GM12878 (cell line): ENCODE measurements around the gene ARHGAP26. TPM values are rescaled to one million over a fixed set of nuclear protein-coding genes. Genes with fewer than 3 reads are reported as not detected.

Experiments used
- ESRRA ChIP-seq: IDR thresholded peaks from 2 replicates; pipeline ENCODE4 v1.6.1; 2012; ENCODE audit warnings: mild to moderate bottlenecking, low read length, improper control_type of control experiment
- FOXM1 ChIP-seq: IDR thresholded peaks from 2 replicates; pipeline ENCODE4 v1.6.1; 2012; ENCODE audit warnings: low read depth, mild to moderate bottlenecking, inconsistent platforms, low read length, moderate library complexity
- MEF2B ChIP-seq: fragments of 450-650 bp; IDR thresholded peaks from 2 replicates; pipeline ENCODE4 v1.6.1; 2018; ENCODE audit warnings: mild to moderate bottlenecking, moderate library complexity; ENCODE audit not compliant: partially characterized antibody, poor library complexity, severe bottlenecking
- MTA2 ChIP-seq: fragments of 450-650 bp; IDR thresholded peaks from 2 replicates; pipeline ENCODE4 v1.6.1; 2016; ENCODE audit warnings: low read depth, mild to moderate bottlenecking, moderate library complexity
- NBN ChIP-seq: fragments of 450-650 bp; IDR thresholded peaks from 2 replicates; pipeline ENCODE4 v1.6.1; 2016
- NR2F1 ChIP-seq: fragments of 450-650 bp; conservative IDR thresholded peaks from 2 replicates; pipeline ENCODE4 v1.6.1; 2017; ENCODE audit warnings: mild to moderate bottlenecking
- POLR2AphosphoS2 ChIP-seq: IDR thresholded peaks from 2 replicates; pipeline ENCODE4 v1.6.1; 2011; ENCODE audit warnings: low read depth, mild to moderate bottlenecking, low read length, improper control_type of control experiment, moderate library complexity
- SIN3A ChIP-seq: IDR thresholded peaks from 2 replicates; pipeline ENCODE4 v1.6.1; 2012; ENCODE audit warnings: low read depth, low read length, improper control_type of control experiment
- SRF ChIP-seq, 2 experiments: IDR thresholded peaks; 2 replicates each; pipeline ENCODE4 v1.6.1; 2011; ENCODE audit warnings: low read depth in 2 of 2, low read length in 2 of 2, mild to moderate bottlenecking in 1 of 2, moderate library complexity in 1 of 2
- STAT1 ChIP-seq: fragments of 450-650 bp; conservative IDR thresholded peaks from 2 replicates; pipeline ENCODE4 v1.6.1; 2014; ENCODE audit warnings: antibody characterized with exemption, mild to moderate bottlenecking
- ZZZ3 ChIP-seq: IDR thresholded peaks from 2 replicates; pipeline ENCODE4 v1.6.1; 2011; ENCODE audit warnings: low read depth; ENCODE audit not compliant: control insufficient read depth, insufficient read length
- polyA plus RNA-seq, 11 experiments: library from polyadenylated mRNA; depleted of rRNA in 4 of 11; unstranded in 6 of 11; stranded (reverse) in 5 of 11; fragments of >200 nt; fragmentation: Nextera tagmentation in 4 of 11; fragmentation: Illumina TruSeq in 1 of 11; extraction: Ambion mirVana in 4 of 11; extraction: Trizol in 1 of 11; gene quantifications; 1 replicate in 1 of 11; 2 replicates in 10 of 11; pipeline versions ENCODE4 v1.2.1 to v1.2.3, GENCODE V29; 2011 to 2016; ENCODE audit warnings: inconsistent platforms in 2 of 11, missing spikeins in 2 of 11, low read depth in 1 of 11
- total RNA-seq, 4 experiments: library from RNA; depleted of rRNA in 3 of 4; stranded (reverse); fragments of >200 nt in 3 of 4; fragmentation: Illumina TruSeq in 1 of 4; extraction: Trizol in 1 of 4; gene quantifications; 2 replicates each; pipeline versions ENCODE4 v1.2.1 to v1.2.3, GENCODE V29; 2013 to 2021
- TF ChIP-seq, protein P1 (sequence below): fragments of 450-650 bp; IDR thresholded peaks from 2 replicates; pipeline ENCODE4 v1.6.1; 2017; ENCODE audit warnings: mild to moderate bottlenecking, moderate library complexity
- TF ChIP-seq, protein P2 (sequence below): IDR thresholded peaks from 2 replicates; pipeline ENCODE4 v1.6.1; 2011; ENCODE audit warnings: borderline replicate concordance, low read depth, mild to moderate bottlenecking, moderate library complexity, low read length; ENCODE audit not compliant: insufficient read depth, poor library complexity, severe bottlenecking
- TF ChIP-seq, protein P3 (sequence below), 3 experiments: IDR thresholded peaks in 2 of 3; conservative IDR thresholded peaks in 1 of 3; 2 replicates each; pipeline ENCODE4 v1.5.1; 2011; ENCODE audit warnings: low read depth in 3 of 3, low read length in 3 of 3, mild to moderate bottlenecking in 3 of 3, control low read depth in 2 of 3, moderate library complexity in 2 of 3, inconsistent platforms in 1 of 3, mixed read lengths in 1 of 3; ENCODE audit not compliant: control insufficient read depth in 2 of 3, insufficient read depth in 1 of 3; ENCODE audit errors: extremely low read depth in 1 of 3
- TF ChIP-seq, protein P4 (sequence below): IDR thresholded peaks from 2 replicates; pipeline ENCODE4 v1.6.1; 2012; ENCODE audit warnings: low read depth, low read length, improper control_type of control experiment
- TF ChIP-seq, protein P5 (sequence below): IDR thresholded peaks from 2 replicates; pipeline ENCODE4 v1.6.1; 2011; ENCODE audit warnings: borderline replicate concordance, low read depth, mild to moderate bottlenecking, moderate library complexity, mixed read lengths, low read length; ENCODE audit not compliant: insufficient read depth; ENCODE audit errors: extremely low read length

The ARHGAP26 gene
- total and polyA plus RNA-seq, 10 of the 15 experiments (the other 5 are each of a cell fraction or from before 2014, with no cell fraction given) = 9.4 to 41.5 (median 19.3) TPM

DNA sequence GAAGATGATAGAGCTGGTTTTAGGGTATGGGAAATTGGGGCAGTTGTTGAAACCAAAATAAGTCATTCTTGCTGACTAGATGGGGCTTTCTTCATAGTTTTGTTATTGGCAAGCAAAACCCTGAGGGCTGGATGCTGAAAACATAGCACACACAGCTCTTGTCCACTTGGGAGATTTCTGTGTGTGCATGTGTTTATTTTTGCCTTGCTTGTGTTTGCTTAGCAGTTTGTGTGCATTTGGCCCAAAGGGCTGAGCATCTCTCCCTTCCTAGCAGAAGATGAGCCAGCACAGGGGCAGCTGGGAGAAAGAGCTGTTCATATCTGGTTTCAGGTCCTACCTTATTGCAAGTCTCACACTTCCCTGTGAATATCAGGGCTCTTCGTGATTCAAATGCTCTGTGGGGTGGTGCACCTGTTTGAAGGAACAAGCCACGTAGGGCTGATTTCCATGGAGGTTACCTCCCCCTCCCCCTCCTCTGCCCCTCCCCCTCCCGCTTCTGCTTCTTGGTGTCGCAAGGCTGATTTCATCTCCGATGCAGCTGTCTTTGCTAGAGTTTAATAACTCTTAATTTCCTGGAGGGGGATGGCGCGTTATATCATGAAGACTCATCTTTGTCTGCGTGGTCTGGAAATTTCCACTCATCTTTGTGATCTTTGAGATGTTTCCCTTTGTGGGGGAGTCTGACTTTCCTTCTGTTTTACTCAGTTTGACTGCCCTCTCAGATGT lies 296.5 kb downstream of the ARHGAP26 start (continued):
- TF ChIP-seq, protein P1, sequence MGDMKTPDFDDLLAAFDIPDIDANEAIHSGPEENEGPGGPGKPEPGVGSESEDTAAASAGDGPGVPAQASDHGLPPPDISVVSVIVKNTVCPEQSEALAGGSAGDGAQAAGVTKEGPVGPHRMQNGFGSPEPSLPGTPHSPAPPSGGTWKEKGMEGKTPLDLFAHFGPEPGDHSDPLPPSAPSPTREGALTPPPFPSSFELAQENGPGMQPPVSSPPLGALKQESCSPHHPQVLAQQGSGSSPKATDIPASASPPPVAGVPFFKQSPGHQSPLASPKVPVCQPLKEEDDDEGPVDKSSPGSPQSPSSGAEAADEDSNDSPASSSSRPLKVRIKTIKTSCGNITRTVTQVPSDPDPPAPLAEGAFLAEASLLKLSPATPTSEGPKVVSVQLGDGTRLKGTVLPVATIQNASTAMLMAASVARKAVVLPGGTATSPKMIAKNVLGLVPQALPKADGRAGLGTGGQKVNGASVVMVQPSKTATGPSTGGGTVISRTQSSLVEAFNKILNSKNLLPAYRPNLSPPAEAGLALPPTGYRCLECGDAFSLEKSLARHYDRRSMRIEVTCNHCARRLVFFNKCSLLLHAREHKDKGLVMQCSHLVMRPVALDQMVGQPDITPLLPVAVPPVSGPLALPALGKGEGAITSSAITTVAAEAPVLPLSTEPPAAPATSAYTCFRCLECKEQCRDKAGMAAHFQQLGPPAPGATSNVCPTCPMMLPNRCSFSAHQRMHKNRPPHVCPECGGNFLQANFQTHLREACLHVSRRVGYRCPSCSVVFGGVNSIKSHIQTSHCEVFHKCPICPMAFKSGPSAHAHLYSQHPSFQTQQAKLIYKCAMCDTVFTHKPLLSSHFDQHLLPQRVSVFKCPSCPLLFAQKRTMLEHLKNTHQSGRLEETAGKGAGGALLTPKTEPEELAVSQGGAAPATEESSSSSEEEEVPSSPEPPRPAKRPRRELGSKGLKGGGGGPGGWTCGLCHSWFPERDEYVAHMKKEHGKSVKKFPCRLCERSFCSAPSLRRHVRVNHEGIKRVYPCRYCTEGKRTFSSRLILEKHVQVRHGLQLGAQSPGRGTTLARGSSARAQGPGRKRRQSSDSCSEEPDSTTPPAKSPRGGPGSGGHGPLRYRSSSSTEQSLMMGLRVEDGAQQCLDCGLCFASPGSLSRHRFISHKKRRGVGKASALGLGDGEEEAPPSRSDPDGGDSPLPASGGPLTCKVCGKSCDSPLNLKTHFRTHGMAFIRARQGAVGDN = peak; percentile 66
- TF ChIP-seq POLR2AphosphoS2 (no peak), MEF2B (no peak), SIN3A (no peak), ESRRA (no peak), NBN (0 out of 2 replicates have a peak, but pooled peaks have one; percentile 15), STAT1 (no peak), MTA2 (no peak; the same call in 1 of the 2 replicates), SRF (IDR thresholded peaks at IDR 0.05; ENCODE audit: low read depth in 2 of 2, low read length in 2 of 2) (no peak), NR2F1 (0 out of 2 replicates have a peak, but pooled peaks have one; percentile 43), FOXM1 (peak; percentile 60; the same call in 1 of the 2 replicates), ZZZ3 (no peak)
- TF ChIP-seq, protein P2, sequence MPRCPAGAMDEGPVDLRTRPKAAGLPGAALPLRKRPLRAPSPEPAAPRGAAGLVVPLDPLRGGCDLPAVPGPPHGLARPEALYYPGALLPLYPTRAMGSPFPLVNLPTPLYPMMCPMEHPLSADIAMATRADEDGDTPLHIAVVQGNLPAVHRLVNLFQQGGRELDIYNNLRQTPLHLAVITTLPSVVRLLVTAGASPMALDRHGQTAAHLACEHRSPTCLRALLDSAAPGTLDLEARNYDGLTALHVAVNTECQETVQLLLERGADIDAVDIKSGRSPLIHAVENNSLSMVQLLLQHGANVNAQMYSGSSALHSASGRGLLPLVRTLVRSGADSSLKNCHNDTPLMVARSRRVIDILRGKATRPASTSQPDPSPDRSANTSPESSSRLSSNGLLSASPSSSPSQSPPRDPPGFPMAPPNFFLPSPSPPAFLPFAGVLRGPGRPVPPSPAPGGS = peak; percentile 84
- TF ChIP-seq, protein P3, sequence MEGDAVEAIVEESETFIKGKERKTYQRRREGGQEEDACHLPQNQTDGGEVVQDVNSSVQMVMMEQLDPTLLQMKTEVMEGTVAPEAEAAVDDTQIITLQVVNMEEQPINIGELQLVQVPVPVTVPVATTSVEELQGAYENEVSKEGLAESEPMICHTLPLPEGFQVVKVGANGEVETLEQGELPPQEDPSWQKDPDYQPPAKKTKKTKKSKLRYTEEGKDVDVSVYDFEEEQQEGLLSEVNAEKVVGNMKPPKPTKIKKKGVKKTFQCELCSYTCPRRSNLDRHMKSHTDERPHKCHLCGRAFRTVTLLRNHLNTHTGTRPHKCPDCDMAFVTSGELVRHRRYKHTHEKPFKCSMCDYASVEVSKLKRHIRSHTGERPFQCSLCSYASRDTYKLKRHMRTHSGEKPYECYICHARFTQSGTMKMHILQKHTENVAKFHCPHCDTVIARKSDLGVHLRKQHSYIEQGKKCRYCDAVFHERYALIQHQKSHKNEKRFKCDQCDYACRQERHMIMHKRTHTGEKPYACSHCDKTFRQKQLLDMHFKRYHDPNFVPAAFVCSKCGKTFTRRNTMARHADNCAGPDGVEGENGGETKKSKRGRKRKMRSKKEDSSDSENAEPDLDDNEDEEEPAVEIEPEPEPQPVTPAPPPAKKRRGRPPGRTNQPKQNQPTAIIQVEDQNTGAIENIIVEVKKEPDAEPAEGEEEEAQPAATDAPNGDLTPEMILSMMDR (IDR thresholded peaks at IDR 0.05 in 2 of 3, conservative IDR thresholded peaks at IDR 0.05 in 1 of 3; ENCODE audit: control insufficient read depth in 2 of 3, extremely low read depth in 1 of 3, insufficient read depth in 1 of 3, low read depth in 3 of 3, low read length in 3 of 3) = no peak
- TF ChIP-seq, protein P4, sequence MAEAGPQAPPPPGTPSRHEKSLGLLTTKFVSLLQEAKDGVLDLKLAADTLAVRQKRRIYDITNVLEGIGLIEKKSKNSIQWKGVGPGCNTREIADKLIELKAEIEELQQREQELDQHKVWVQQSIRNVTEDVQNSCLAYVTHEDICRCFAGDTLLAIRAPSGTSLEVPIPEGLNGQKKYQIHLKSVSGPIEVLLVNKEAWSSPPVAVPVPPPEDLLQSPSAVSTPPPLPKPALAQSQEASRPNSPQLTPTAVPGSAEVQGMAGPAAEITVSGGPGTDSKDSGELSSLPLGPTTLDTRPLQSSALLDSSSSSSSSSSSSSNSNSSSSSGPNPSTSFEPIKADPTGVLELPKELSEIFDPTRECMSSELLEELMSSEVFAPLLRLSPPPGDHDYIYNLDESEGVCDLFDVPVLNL = no peak
- TF ChIP-seq, protein P5, sequence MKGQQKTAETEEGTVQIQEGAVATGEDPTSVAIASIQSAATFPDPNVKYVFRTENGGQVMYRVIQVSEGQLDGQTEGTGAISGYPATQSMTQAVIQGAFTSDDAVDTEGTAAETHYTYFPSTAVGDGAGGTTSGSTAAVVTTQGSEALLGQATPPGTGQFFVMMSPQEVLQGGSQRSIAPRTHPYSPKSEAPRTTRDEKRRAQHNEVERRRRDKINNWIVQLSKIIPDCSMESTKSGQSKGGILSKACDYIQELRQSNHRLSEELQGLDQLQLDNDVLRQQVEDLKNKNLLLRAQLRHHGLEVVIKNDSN = no peak
